ENCODE results near the gene TBX21. TPM values are rescaled to one million over a fixed set of nuclear protein-coding genes. Genes with fewer than 3 reads are reported as not detected.
A peak's percentile ranks its signal among the peaks of the same experiment; 100 is the strongest.

Gene TBX21
- polyA plus RNA-seq, 1 donor from 2014 or later = 10.0 TPM

DNA sequence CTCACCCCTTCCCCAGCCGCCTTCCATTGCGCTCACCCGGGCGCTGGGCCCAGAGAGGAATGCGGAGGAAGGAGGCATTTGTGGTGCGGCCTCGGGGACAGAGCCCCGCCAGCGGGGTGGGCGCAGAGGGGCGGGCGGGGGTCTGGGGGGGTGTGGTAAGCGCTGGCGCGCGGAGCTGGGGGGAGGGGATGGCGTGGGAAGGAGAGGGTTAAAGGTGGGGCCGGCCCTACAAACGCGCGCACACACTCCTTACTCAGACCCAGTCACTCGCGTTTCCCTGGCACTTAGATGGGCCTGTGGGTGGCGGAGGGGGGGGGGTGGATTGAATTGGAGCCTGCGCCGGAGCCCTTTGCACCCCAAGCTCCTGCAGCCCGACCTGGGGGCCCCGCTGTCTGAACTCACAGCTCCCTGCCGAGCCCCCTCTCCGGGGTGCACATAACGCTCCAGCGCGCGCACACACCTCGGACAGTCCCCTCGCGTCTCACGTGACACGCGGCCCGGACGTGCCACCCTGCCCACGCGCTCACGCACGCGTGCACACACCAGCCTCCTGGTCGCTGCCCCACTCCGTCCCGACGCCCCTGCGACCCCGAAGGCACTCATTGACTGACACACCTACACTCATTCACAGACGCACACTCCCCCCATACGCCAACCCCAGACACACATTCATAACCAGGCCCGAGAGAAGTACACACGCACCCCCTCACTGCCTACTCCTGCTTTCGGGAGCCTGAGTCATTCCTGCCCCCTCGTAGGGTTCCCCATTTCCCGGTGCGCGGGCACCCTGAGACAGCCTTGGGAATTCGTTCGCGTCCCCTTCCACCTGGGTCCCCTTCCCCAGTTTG lies 38.2 kb upstream of the TBX21 start:
- Mint-ChIP-seq H3K36me3 (peaks cover 1% of the 10 kb centered on the region), H3K4me1 (peaks cover 14 to 23% (median 19%) of the 10 kb centered on the region in 3 donors), H3K4me3 (peak overlapping the region; percentile 81 to 93 (median 90)), H3K27me3 (no peaks in the 10 kb centered on the region), H3K9me3 (no peaks in the 10 kb centered on the region), H3K27ac (peak overlapping the region; percentile 46 to 85 (median 74))

DNA sequence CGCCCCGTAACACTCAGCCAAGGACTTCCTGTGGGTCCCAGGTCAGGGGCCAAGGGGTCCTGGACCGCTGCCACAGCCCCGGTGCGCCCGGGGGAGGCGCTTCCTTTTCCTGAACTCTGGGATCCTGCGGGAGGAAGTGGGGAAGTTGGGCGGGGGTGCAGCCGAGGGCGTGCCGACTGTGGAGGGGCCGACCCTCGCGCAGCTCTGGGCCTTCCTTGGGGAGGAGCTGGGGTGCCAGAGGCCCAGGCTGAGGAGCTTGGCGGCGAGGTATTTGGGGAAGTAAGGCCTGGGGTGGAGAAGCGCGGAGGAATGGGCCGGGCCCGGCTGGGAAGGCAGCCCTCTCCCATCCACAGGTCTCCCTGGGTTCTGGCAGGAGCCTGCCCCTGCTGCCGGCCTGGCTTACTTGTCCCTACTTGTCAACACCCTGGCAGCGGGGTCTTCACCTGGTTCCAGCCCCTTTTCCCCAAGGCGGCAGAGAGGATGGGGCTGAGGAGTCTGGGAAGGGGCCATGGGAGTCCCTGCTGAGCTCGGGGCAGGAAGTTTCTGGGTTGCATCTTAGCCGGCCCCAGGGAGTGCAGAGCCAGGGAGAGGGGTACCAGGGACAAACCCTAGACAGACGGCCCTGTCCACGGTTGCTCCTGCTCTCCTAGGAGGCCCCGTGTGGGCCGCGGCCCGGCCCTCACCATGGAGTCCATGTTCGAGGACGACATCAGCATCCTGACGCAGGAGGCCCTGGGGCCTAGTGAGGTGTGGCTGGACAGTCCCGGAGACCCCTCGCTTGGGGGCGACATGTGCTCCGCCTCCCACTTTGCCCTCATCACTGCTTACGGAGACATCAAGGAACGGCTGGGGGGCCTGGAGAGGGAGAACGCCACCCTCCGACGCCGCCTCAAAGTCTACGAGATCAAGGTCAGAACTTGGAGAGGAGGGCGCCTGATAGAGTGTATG lies 37.3 kb upstream of the TBX21 start:
- H3K27me3 Mint-ChIP-seq = no peaks in the 10 kb centered on the region
- no peaks in the 10 kb centered on the region for H3K36me3 Mint-ChIP-seq
- H3K9me3 Mint-ChIP-seq = no peaks in the 10 kb centered on the region
- H3K4me1 Mint-ChIP-seq = peaks cover 14 to 23% (median 19%) of the 10 kb centered on the region in 3 donors
- peak overlapping the region; percentile 46 to 85 (median 74) for H3K27ac Mint-ChIP-seq
- peak overlapping the region; percentile 81 to 93 (median 90) for H3K4me3 Mint-ChIP-seq

DNA sequence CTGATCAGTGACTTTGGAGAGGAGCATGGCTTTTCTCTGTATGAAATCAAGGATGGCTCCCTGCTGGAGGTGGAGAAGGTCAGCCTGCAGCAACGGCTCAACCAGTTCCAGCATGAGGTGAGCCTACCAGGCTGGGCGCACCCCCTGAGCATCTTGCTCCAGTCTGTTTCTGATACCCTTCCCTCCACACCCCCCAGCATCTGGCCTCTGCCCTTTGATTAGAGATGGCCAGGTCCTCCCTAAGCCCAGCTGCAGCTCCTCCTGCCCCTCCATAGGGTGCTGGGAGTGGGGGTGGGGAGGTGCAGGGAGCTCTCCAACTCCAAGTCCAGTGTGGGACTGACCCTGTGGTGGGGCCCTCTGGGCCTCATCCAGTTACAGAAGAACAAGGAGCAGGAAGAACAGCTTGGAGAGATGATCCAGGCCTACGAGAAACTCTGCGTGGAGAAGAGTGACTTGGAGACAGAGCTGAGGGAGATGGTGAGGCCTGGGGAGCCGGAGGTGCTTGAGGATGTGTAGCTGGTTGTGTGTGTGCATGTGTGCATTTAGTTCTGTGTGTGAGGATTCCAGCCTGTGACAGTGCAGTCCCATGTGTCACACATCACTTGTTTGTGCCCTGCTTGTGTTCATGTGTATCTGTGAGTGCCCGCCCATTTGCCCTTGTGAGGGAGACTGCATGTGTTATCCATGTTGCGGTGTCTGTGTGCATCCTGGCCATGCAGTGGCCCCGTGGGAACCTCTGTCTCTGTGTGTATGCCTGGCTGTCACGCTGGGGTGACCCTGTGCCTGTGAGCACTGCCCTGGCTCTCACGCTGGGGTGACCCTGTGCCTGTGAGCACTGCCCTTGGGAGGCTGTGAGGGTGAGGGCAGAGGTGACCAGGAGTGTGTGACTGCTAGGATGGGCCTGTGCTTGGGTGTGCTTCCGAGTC lies 36.1 kb upstream of the TBX21 start:
- Mint-ChIP-seq H3K4me3 (peak overlapping the region in 2 of 4 donors; percentile 76 to 77), H3K4me1 (peaks cover 10 to 21% (median 20%) of the 10 kb centered on the region in 3 donors), H3K27me3 (no peaks in the 10 kb centered on the region), H3K27ac (peak overlapping the region in 2 of 3 donors; percentile 71 to 87), H3K9me3 (no peaks in the 10 kb centered on the region), H3K36me3 (no peaks in the 10 kb centered on the region)

DNA sequence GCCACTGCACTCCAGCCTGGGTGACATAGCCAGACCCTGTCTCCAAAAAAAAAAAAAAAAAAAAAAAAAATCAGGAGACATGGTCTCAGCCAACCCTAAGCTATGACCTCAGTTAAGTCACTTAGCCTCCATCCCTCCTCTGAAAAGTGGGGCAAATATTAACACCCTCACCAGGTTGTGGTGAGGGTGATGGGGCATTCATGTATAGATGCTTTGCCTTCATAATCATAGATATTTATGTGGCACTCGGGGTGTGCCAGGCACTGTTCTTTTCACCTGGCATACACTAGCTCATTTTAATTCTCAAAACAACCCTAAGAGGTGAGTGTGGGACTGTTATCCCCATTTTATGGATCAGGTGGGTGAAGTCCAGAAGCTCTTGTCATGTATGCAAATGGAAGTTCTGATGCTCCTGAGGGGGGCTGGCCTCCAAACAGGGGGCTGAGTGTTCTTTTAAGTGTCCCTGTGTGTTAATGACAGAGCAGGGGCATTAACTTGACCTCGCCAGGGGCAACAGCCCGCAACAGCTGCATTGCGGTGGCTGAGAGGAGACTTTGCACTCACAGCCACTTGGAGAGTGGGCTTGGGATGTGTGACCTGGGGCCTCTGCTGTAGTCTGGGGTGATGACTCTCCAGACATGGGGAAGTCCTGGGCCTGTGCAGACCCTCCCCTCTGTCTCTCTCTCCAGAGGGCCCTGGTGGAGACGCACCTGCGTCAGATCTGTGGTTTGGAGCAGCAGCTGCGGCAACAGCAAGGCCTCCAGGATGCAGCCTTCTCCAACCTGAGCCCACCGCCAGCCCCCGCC lies 34.9 kb upstream of the TBX21 start:
- Mint-ChIP-seq H3K36me3 (no peaks in the 10 kb centered on the region), H3K4me1 (peaks cover 6 to 23% (median 23%) of the 10 kb centered on the region in 3 donors), H3K4me3 (peak overlapping the region in 1 of 4 donors; percentile 76), H3K9me3 (no peaks in the 10 kb centered on the region), H3K27me3 (no peaks in the 10 kb centered on the region), H3K27ac (peak overlapping the region in 2 of 3 donors; percentile 18 to 75)

DNA sequence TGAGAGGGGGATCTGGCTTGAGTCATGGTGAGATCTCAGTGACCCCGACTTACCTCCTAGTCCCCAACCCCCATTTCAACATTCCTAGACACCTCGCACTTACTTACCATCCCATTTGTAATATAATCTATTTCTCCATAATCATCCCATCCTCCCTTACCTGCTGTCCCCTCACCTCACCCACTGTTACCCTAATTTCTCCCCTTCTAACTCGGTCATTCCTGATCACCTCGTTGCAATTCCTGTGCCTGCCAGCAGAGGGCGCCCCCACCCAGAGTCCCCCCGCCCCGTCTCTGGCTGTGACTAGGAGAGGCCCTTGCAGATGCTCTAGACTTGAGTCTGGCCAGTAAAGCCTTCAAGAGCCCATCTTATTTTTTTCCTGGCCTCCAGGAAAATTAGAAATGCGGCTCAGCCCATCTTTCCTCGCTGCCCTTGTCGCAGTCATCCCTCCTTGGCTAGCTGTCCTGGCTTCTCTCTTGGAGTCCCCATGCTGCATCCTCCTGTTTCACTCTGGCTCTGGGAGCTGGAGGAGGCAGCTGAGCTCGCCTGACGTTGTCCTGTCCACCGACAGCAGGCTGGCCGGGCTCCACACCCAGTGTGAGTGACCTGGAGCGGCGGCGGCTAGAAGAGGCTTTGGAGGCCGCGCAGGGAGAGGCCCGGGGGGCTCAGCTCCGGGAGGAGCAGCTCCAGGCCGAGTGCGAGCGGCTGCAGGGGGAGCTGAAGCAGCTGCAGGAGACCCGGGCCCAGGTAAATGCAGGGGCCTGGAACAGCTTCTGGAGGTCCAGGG lies 34.1 kb upstream of the TBX21 start:
- Mint-ChIP-seq H3K4me3 (peak overlapping the region in 1 of 4 donors; percentile 13), H3K27ac (peak overlapping the region; percentile 13 to 75 (median 18)), H3K4me1 (peaks cover 7 to 27% (median 25%) of the 10 kb centered on the region in 3 donors), H3K27me3 (no peaks in the 10 kb centered on the region), H3K36me3 (no peaks in the 10 kb centered on the region), H3K9me3 (no peaks in the 10 kb centered on the region)

DNA sequence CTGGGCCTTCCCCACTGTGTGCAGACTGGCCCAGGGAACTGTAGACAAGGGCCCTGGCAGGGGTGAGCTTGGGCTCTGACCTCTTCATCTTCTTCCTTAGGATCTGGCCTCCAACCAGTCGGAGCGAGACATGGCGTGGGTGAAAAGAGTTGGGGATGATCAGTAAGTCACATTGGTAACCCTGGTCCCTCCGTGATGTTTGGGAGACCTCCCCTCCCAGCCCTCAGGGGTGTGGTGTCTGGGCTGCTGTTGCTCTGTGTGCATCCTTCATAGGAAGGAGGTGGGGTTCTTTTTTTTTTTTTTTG lies 33.5 kb upstream of the TBX21 start:
- Mint-ChIP-seq H3K9me3 (no peaks in the 10 kb centered on the region), H3K27ac (no peak overlapping the region), H3K27me3 (no peaks in the 10 kb centered on the region), H3K4me3 (no peak overlapping the region), H3K4me1 (peaks cover 12 to 32% (median 31%) of the 10 kb centered on the region in 3 donors), H3K36me3 (no peaks in the 10 kb centered on the region)

DNA sequence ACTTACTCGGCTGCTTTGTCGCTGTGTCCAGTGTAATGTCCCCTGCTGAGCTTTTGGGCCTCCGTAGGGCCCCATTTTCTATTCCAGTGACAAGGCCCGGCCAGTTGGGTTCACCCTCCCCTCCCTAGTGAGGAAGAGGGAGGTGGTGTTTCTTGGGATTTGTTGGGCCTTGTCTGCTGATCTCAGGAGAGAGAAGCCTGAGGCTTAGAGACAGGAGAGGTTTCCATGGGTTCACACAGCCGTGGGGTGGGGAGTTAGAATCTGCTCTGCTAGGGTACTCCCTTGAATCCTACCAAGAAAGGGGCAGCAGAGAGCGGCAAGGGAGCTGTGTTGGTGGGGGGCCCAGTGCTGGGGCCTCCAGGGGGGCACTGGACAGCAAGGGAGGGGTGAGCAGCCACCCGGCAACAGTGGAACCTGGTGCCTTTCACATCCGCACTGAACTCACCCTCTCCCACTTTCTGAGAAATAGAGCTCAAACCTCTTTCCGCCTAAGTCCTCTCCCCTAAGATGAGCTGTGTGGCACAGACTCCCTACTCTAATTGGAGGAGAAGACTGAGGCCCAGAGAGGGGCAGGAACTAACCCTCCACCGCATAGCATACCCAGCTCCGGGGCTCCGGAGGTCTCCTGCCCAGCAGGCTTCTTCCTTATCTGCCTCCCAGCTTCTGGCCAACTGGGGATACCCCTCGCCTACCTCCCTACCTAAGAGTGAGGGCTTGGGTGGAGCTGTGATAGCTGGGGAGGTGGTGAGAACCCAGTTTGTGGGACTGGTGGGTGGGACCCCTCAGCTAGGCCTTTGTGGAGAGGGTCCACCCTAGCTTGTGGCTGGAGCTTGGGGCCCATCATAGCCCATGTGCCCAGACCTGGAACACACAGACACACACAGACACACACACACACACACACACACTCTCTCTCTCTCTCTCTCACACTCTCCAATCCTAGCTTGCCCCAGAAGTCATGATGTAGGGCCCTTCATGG lies 32.3 kb upstream of the TBX21 start:
- Mint-ChIP-seq H3K27ac (peak overlapping the region; percentile 42 to 74 (median 53)), H3K36me3 (no peaks in the 10 kb centered on the region), H3K4me1 (peaks cover 25 to 40% (median 39%) of the 10 kb centered on the region in 3 donors), H3K4me3 (peak overlapping the region in 2 of 4 donors; percentile 68 to 76), H3K27me3 (peaks cover 3% of the 10 kb centered on the region), H3K9me3 (no peaks in the 10 kb centered on the region)

DNA sequence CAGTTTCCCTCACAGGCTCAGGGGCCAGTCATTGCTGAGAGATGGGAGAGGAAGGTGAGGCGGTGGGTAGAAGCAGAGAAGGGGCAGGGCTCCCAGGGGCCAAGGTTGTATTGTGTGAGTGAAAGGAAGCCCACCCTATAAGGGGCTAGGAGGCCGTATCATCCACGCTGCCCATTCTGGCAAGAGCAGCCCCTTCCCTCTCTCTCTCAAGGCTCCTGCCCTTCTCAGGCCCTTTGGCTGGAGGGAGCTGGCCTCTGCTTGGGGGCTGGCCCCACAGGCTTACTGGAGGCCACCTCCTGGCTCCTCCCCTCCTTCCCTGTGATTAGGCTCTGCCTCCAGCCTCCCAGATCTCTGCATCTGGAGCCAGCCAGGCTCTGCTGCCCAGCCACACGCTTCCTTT lies 31.4 kb upstream of the TBX21 start:
- Mint-ChIP-seq H3K27ac (peak overlapping the region in 2 of 3 donors; percentile 42 to 74), H3K36me3 (no peaks in the 10 kb centered on the region), H3K4me3 (peak overlapping the region in 2 of 4 donors; percentile 33 to 72), H3K27me3 (peaks cover 3% of the 10 kb centered on the region), H3K9me3 (no peaks in the 10 kb centered on the region), H3K4me1 (peaks cover 26 to 48% (median 45%) of the 10 kb centered on the region in 3 donors)

DNA sequence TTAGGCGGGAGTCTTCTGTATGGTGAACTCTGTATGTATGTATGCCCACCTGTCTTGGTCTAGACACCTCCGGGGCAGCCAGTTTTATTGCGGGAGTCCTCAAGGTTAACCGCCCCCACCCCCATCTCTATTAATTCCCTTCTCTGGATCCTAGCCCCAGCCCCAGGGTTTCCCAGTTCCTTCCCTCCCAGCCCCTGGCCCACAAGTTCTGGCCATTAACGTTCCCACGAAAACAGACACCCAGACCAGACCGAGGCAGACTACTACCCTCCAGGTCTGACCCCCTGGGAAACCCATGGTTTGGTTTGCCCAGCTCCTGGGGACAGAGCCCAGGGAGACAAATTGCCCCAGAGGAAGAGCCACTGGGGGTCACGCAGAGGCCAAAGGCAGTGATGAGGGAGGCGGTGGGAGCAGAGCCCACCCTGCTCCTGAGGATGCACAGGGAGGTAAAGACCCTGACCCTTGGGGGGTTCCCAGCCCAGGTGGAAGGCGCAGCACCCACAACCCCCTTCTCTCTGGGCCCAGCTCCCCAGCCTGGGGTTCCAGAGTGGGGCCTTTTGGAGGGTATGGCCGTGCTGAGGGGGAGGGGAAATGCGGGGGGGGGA lies 30.5 kb upstream of the TBX21 start:
- Mint-ChIP-seq H3K4me1 (peaks cover 33 to 54% (median 46%) of the 10 kb centered on the region in 3 donors), H3K9me3 (no peaks in the 10 kb centered on the region), H3K27ac (peak overlapping the region in 2 of 3 donors; percentile 42 to 64), H3K27me3 (peaks cover 3% of the 10 kb centered on the region), H3K4me3 (peak overlapping the region; percentile 52 to 74 (median 64)), H3K36me3 (no peaks in the 10 kb centered on the region)

DNA sequence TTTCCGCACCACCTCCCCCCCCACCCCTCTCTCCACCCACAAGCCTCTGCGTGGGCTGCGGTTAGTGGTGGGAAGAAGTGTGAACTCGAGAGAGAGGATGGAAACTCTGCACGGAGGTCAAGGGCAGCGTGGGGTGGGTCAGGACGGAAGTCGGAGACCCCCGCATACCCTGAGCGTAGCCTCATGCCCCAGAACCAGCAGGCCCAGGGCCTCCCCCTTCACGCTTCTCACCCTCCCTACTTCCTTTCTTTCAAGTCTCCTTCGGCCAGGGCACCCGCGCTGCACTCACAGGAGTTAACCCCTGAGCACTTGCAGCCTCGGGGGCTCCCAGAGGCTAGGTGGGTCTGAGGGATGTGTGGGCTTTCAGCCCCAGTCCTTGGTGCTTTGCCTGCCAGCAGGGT lies 29.8 kb upstream of the TBX21 start:
- Mint-ChIP-seq H3K4me1 (peaks cover 33 to 54% (median 46%) of the 10 kb centered on the region in 3 donors), H3K9me3 (no peaks in the 10 kb centered on the region), H3K4me3 (peak overlapping the region; percentile 57 to 92 (median 80)), H3K27me3 (peaks cover 3% of the 10 kb centered on the region), H3K27ac (peak overlapping the region in 2 of 3 donors; percentile 77 to 97), H3K36me3 (no peaks in the 10 kb centered on the region)

DNA sequence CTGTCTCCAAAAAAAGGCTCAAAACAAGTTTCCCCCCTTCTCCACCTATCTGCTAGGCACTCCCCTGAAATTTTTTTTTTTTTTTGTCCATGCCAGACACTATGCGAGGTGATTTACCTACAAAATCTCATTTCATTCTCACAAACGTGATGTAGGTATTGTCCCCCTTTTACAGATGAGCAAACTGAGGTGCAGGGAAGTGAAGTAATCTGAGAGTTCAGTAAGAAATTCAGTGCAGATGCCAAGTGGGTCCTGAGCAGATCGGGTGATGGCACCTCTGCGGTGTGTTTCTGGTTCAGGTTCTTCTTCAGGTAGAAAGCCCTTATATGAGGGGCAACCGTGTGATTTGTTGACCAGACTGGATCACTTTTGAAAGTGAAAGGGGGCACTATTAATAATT lies 29.4 kb upstream of the TBX21 start:
- H3K4me3 Mint-ChIP-seq = peak overlapping the region; percentile 57 to 92 (median 80)
- H3K27ac Mint-ChIP-seq = peak overlapping the region; percentile 77 to 97 (median 92)
- peaks cover 3% of the 10 kb centered on the region for H3K27me3 Mint-ChIP-seq
- no peaks in the 10 kb centered on the region for H3K36me3 Mint-ChIP-seq
- H3K9me3 Mint-ChIP-seq = no peaks in the 10 kb centered on the region
- H3K4me1 Mint-ChIP-seq = peaks cover 33 to 54% (median 46%) of the 10 kb centered on the region in 3 donors

DNA sequence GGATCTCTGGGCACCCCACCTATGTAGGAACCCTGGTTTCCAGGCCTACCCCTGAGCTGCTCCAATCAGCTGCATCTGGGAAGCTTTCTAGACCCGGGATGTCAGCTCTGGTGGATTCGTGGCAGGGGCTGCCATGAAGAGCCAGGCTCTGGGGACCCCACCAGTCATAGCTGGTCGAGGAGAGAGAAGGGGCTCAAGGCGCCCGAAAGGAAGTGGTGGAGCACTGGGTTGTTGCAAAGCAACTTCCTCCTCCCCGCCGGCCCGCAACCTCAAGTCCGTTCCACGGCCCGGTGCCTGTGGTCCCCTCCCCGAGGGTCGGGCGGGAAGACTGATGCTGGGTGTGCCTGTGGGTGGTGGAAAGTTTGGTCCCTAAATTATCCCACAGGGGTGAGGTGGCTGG lies 28.9 kb upstream of the TBX21 start:
- Mint-ChIP-seq H3K36me3 (no peaks in the 10 kb centered on the region), H3K4me1 (peaks cover 33 to 52% (median 46%) of the 10 kb centered on the region in 3 donors), H3K9me3 (no peaks in the 10 kb centered on the region), H3K27me3 (peaks cover 3% of the 10 kb centered on the region), H3K27ac (peak overlapping the region; percentile 77 to 97 (median 92)), H3K4me3 (peak overlapping the region; percentile 57 to 92 (median 80))

All from IgD-negative memory B cell (primary cell).